Stimulated activated CD4-positive, alpha-beta T cell treated with anti-CD3 and anti-CD28 coated beads, Interleukin-4, amount 100 ng/mL, for 4 hours (primary cell): ENCODE measurements around the gene HOXA5.
A peak's percentile ranks its signal among the peaks of the same experiment; 100 is the strongest.

ENCODE experiments used
- DNase-seq, 2 experiments: peaks; one replicate each; pipeline ENCODE4 v3.0.0-alpha.2; 2020

Gene HOXA5

GRCh38 chr7:27182285-27182841 lies 38.9 kb upstream of the HOXA5 start:
- no peak for DNase-seq

- DNase-seq = no peak
These were observed 38.4 kb upstream of the HOXA5 start for GRCh38 chr7:27181795-27182275.

- DNase-seq = no peak
These were observed 37.2 kb upstream of the HOXA5 start for GRCh38 chr7:27180431-27181420.

GRCh38 chr7:27179503-27180430 lies 36.3 kb upstream of the HOXA5 start:
- DNase-seq = peak; percentile 41 to 67

GRCh38 chr7:27179030-27179429 lies 35.5 kb upstream of the HOXA5 start:
- no peak for DNase-seq

GRCh38 chr7:27178366-27178765 lies 34.9 kb upstream of the HOXA5 start:
- no peak for DNase-seq

- DNase-seq = no peak
These were observed 34.4 kb upstream of the HOXA5 start for GRCh38 chr7:27177795-27178320.

- no peak for DNase-seq
These were observed 33.7 kb upstream of the HOXA5 start for GRCh38 chr7:27176962-27177794.

GRCh38 chr7:27176524-27176845 lies 33.0 kb upstream of the HOXA5 start:
- DNase-seq = no peak

GRCh38 chr7:27175626-27176523 lies 32.4 kb upstream of the HOXA5 start:
- DNase-seq = no peak

GRCh38 chr7:27174874-27175625 lies 31.6 kb upstream of the HOXA5 start:
- no peak for DNase-seq

GRCh38 chr7:27173956-27174873 lies 30.7 kb upstream of the HOXA5 start, which contains the start of gene HOXA10:
HOXA10 (minus strand) TSS chr7:27174320; CDS start chr7:27174306, 14 bp downstream.
- DNase-seq = no peak

- DNase-seq = no peak
These were observed 30.1 kb upstream of the HOXA5 start for GRCh38 chr7:27173511-27173955.

GRCh38 chr7:27172823-27173510 lies 29.5 kb upstream of the HOXA5 start:
- DNase-seq = no peak

- no peak for DNase-seq
These were observed 28.9 kb upstream of the HOXA5 start for GRCh38 chr7:27172315-27172774.

GRCh38 chr7:27171637-27172314 lies 28.3 kb upstream of the HOXA5 start:
- no peak for DNase-seq

GRCh38 chr7:27171325-27171636 lies 27.8 kb upstream of the HOXA5 start:
- no peak for DNase-seq
